AML-193 (cell line): Measurements from ENCODE around the gene LRRC14B.

Experiments
- DNase-seq, 2 experiments: peaks; one replicate each; lab custom pipeline; 2025; lab: John Stamatoyannopoulos, UW

Gene LRRC14B

GRCh38 chr5:191036-191948 lies at the start of gene LRRC14B:
Gene LRRC14B (plus strand): TSS chr5:191495. CDS start chr5:191539, 44 bp downstream.
- DNase-seq = no peak

DNA sequence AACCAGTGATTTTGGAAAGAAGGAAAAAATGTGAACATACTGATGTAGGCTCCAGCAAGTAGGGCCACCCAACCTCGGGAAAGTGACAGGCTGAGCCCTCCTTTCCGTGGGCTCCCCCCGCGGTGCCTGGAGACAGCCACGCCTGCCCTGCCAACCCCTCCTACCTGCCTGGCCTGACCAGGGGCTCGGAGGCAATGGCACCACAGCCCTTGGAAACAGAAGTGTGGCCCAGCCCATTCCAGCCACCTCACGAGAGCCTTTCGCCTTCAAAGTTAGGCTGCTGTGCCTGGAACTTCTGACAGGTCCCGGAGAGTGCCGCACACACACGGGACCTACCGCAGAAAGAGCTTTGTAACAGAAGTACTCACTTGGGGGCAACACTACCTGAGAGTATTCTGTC lies 49.5 kb upstream of the LRRC14B start:
- no peak for DNase-seq

GRCh38 chr5:142246-142810 lies 49.0 kb upstream of the LRRC14B start:
- no peak for DNase-seq

DNA sequence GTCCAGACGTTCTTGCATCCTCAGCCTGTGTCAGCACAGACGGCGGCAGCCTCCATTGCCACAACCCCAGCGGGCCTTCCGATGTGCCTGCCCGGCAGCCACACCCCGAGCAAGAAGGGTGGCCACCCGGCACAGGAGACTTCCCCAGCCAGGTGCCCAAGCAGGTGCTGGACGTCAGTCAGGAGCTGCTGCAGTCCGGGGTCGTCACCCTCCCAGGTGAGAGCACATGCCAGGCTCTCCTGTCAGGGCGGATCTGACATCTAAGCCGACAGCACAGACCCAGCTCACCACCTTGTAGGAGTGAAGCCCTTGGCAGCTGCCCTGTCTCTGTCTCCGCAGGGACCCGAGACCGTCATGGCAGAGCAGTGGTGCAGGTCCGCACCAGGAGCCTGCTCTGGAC lies 48.3 kb upstream of the LRRC14B start:
- DNase-seq = no peak

DNA sequence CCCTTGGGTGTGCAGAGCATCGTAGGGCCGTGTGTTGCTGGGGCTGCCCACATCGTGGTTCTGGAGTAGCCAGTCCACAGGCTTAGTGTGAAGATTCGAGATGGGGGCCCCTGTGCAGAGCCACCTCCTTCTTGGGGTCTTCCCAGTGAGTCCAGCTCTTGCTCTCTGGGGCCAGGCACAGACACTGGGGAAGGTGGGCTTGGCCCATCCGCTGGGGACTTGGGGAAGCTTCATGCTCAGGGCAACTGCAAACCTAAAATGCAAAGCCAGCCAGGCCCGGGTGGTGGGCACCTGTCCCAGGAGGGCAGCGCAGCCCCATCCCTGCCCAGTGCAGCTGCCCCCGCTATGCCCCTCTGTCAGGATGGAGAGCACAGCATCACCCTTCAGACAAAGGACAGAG lies 46.4 kb upstream of the LRRC14B start:
- no peak for DNase-seq

GRCh38 chr5:145585-146323 lies 45.5 kb upstream of the LRRC14B start:
- DNase-seq = no peak

- DNase-seq = no peak
These were observed 43.5 kb upstream of the LRRC14B start for GRCh38 chr5:147751-148150.

DNA sequence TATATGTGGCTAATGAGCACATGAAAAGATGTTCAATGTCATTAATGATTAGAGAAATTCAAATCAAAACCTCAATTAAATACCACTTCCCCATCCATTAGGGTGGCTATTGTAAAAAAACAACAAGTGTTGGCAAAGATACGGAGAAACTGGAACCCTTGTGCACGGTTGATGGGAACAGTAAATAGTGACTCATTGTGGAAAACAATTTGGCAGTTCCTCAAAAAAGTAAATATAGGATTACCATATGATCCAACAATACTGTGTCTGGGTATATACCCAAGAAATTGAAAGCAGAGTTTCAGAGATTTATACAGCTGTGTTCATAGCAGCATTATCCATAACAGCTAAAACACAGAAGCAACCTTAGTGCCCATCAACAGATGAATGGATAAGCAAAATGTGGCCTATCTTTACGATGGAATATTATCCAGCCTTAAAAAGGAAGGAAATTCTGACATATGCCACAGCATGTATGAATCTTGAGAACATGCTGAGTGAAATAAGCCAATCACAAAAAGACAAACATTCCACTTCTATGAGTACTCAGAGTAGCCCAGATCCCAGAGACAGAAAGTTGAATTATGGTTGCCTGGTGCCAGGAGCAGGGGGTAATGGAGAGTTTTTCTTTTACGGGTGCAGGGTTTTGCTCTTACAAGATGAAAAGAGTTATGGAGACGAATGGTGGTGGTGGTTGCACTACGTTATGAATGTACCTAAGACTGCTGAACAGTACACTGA lies 41.4 kb upstream of the LRRC14B start:
- DNase-seq = no peak

- no peak for DNase-seq
These were observed 40.5 kb upstream of the LRRC14B start for GRCh38 chr5:150746-151145.

- no peak for DNase-seq
These were observed 39.2 kb upstream of the LRRC14B start for GRCh38 chr5:152077-152476.

- DNase-seq = no peak
These were observed 38.0 kb upstream of the LRRC14B start for GRCh38 chr5:153256-153655.

DNA sequence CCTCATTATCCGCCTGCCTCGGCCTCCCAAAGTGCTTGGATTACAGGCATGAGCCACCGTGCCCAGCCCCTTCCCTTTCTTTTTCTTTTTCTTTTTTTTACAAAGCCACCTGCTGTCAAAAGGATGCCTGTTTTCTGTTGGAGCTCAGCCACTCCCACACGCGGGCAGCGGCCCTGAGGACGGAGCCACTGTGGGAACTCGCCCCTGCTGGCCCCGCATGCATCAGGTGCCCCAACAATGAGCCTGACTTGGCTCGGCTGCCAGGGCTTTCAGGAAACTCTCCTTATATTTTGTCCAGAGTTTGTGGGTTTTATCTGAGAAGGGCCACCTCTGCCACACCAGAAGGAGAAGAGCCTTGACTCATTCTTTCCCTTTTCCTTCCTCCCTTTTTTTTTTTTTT lies 37.1 kb upstream of the LRRC14B start:
- DNase-seq = no peak

DNA sequence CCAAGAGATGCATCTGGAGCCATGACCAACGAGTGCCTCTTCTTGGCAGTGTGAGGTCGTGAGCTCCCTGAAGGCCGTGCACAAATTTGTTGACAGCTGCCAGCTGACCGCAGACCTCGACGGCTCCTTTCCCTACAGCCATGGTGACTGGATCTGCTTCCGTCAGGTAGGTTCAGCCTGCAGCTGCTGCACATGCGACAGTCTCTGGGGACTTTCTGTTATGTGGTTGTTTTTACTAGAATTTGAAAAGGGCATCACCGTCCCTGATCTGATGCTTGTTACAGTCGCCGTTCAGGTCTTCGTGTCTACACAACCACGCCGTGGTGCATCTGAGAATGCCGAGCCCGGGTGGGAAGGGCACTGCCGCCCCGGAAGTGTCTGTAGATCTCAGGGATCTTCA lies 36.5 kb upstream of the LRRC14B start:
- no peak for DNase-seq

DNA sequence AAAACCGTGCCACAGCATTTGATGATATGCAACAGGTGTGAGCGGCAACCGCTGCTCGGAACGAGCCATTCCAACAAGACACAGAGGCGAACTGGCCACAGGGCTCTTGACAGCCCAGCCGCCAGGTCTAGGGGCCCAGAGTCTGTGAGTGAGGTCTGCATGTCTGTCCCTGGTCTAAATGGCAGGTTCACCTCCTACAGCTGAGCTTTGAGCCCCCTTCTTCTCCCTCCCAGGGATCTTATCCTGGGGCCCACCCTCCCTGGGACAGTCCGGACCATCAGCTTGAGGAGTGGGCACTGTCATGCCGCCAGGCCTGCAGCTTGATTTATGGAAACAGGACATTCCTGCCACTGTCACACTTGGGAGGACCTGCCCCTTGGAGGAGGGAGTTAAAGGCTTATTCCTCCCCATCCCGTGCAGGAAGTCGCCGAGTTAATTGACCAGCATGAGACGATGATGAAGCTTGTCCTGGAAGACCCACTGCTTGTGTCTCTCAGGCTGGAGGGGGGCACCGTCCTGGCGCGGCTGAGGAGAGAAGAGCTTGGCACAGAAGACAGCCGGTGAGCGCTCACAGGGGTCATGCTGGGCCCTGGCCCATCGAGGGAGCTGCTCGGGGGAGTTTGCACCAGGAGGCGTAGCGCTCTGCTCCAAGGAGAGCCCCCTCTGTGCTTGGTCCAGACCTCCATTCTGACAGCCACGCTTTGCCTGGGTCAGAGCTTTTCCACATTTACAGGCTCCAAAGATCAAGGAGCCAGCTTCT lies 35.5 kb upstream of the LRRC14B start:
- no peak for DNase-seq

GRCh38 chr5:156411-157072 lies 34.8 kb upstream of the LRRC14B start:
- DNase-seq = no peak

DNA sequence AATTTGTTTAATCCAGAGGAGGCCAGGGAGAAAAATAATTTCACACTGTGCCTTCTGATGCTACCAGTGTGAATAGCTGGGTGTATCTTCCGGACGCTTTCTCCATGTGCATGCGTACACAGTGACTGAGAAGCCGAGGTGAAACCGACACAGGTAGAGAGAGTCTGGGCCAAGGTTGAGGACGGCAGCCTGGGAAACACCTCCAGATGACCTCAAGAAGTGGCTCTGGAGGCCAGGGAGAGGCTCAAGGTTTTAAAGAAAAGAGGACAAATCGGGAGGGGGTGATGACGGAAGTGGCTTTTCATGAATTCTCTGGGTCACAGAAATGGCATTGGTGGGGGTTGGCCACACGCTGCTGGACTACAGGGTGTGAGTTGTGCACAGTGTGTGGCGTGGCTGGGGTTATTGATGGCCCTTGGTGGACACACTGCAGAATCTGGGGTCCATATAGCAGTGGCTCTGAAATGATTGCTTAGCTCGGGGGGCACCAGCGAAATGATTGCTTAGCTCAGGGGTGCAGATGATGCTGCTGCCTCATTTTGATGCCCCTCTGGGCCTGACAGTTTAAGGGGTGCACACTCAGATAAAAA lies 34.1 kb upstream of the LRRC14B start:
- no peak for DNase-seq

DNA sequence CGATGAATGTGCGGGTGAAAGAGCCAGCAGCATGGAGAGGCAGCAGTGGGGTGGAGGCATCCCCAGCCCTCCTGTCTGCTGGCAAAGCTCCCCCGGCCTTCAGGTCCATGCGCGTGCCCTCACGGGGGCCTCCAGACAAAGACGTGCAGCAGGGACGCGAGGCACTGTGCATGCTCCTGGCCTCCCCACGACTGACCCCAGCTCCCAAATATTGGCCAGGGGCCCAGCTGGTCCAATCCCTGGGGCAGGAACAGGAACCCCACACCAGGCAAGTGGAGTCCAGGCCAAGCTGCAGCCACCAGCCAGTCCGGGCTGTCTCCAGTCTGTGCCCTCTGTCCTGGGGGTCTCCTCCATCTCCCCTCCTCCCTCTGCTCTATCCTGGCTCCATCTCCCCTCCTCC lies 33.5 kb upstream of the LRRC14B start:
- DNase-seq = no peak

DNA sequence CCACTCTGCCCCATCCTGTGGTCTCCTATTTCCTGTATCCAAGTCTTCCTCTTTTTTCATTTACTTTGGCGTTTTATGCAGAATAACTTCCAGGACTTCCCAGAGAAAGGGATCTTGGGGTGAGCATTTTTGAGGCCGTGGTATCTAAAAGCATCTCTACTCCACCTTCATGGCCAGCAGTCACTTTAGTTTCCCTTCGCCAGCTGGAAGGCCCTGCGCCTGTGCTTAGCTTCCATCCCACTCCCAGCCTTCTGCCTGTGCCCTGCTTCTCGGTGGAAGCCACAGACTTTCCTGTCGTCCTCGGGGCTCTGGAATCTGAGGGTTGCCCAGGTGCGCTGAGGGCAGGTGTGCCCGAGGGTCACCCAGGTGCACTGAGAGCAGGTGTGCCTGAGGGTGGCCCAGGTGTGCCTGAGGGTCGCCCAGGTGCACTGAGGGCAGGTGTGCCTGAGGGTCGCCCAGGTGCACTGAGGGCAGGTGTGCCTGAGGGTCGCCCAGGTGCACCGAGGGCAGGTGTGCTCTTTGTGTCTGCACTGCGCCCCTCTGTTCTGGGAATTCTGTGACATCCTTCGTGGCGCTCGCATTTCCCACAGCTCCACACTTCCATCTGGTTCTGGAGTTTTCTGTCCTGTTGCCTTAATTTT lies 32.4 kb upstream of the LRRC14B start:
- no peak for DNase-seq

- no peak for DNase-seq
These were observed 31.7 kb upstream of the LRRC14B start for GRCh38 chr5:159448-160172.

DNA sequence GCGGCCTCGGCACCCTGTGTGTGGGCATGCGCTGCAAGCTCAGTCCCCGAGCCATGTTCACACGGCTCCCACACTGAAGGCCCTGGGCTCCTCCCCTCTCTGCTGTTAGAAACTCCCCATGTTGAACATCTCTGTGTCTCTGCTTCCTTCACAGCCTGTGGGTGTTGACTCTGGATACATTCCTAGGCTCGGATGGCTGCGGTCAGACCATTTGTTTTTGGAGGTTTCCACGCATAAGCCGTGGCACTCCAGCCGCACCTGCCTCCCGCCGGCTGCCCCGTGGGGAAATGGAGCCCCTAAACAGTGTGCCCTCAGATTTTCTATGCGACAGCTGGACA lies 31.2 kb upstream of the LRRC14B start:
- DNase-seq = no peak
